ENCODE results near the gene ADAT2.

ADAT2 gene

DNA sequence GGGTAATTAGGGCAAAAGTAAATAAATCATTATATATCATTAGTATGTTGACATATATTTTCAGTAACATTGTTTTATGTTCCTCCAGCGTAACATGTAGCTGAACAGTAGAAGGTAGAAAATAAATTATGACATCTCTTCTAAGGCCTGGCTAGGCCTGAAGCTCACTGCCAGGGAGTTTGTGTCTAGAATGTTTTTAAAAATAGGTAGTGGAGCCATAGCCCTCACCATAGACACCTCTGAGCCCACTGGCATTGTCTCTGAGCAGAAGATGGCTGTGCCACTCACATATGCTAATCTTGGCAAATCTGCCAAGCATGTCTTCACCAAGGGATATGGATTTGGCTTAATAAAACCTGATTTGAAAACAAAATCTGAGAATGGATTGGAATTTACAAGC is 39.7 kb upstream of the ADAT2 start:
- ATAC-seq (ENCODE audit: low read depth) (no peak), DNase-seq (ENCODE audit: low spot score) (no peak)
- TF ChIP-seq CTCF (IDR thresholded peaks at IDR 0.05; ENCODE audit: poor library complexity, severe bottlenecking): no peak

GRCh38 chr6:143486752-143487151 is 36.3 kb upstream of the ADAT2 start:
- H3K27me3 ChIP-seq (ENCODE audit: insufficient read depth, poor library complexity, severe bottlenecking): no peaks in the 10 kb centered on the region
- no peaks in the 10 kb centered on the region for H3K4me1 ChIP-seq (ENCODE audit: insufficient read depth, poor library complexity, severe bottlenecking)
- 0 out of 2 replicates have a peak, but pooled peaks cover 8% of the 10 kb centered on the region for H3K36me3 ChIP-seq (ENCODE audit: low read depth)
- no peak for DNase-seq (ENCODE audit: low spot score)
- peaks cover 4% of the 10 kb centered on the region for H3K9me3 ChIP-seq (ENCODE audit: severe bottlenecking)
- H3K4me3 ChIP-seq (ENCODE audit: severe bottlenecking): no peak overlapping the region
- ATAC-seq (ENCODE audit: low read depth): no peak
- H3K27ac ChIP-seq (ENCODE audit: poor library complexity, severe bottlenecking): no peak overlapping the region
- TF ChIP-seq CTCF (IDR thresholded peaks at IDR 0.05; ENCODE audit: poor library complexity, severe bottlenecking): no peak

More for the DNA sequence above, 39.7 kb upstream of the ADAT2 start:
- H3K27me3 ChIP-seq (ENCODE audit: insufficient read depth, poor library complexity, severe bottlenecking): no peaks in the 10 kb centered on the region
- peaks cover 15% of the 10 kb centered on the region; the same call in 1 of the 2 replicates for H3K36me3 ChIP-seq (ENCODE audit: low read depth)
- no peaks in the 10 kb centered on the region for H3K4me1 ChIP-seq (ENCODE audit: insufficient read depth, poor library complexity, severe bottlenecking)
- no peak overlapping the region for H3K4me3 ChIP-seq (ENCODE audit: severe bottlenecking)
- peaks cover 4% of the 10 kb centered on the region for H3K9me3 ChIP-seq (ENCODE audit: severe bottlenecking)
- H3K27ac ChIP-seq (ENCODE audit: poor library complexity, severe bottlenecking): no peak overlapping the region

- Histone ChIP-seq H3K27ac (ENCODE audit: poor library complexity, severe bottlenecking) (no peak overlapping the region), H3K36me3 (ENCODE audit: low read depth) (0 out of 2 replicates have a peak, but pooled peaks cover 8% of the 10 kb centered on the region), H3K4me3 (ENCODE audit: severe bottlenecking) (no peak overlapping the region), H3K4me1 (ENCODE audit: insufficient read depth, poor library complexity, severe bottlenecking) (no peaks in the 10 kb centered on the region), H3K27me3 (ENCODE audit: insufficient read depth, poor library complexity, severe bottlenecking) (no peaks in the 10 kb centered on the region), H3K9me3 (ENCODE audit: severe bottlenecking) (peaks cover 4% of the 10 kb centered on the region)
- no peak for TF ChIP-seq CTCF (IDR thresholded peaks at IDR 0.05; ENCODE audit: poor library complexity, severe bottlenecking)
- ATAC-seq (ENCODE audit: low read depth) (no peak), DNase-seq (ENCODE audit: low spot score) (no peak)
Observed at GRCh38 chr6:143485967-143486366, 35.5 kb upstream of the ADAT2 start.

DNA sequence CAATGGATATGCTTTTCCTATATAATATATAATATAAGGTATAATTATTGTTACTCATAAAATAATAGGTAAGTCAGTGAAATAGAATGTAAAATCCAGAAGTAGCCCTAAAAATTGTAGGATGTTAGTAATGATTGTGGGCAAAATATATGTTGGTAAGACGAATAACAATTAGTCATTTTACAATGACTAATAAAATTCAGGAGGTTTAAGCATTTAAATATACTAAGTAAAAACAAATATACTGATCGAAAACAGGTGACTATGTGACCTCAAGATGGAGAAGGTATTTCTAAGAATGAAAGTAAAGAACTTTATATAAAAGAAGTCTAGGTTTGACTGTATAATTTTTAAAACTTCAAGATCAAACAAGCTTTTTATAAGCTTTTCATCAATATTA is 32.1 kb upstream of the ADAT2 start:
- Histone ChIP-seq H3K27ac (ENCODE audit: poor library complexity, severe bottlenecking) (no peak overlapping the region), H3K9me3 (ENCODE audit: severe bottlenecking) (no peaks in the 10 kb centered on the region), H3K4me3 (ENCODE audit: severe bottlenecking) (no peak overlapping the region), H3K4me1 (ENCODE audit: insufficient read depth, poor library complexity, severe bottlenecking) (no peaks in the 10 kb centered on the region), H3K27me3 (ENCODE audit: insufficient read depth, poor library complexity, severe bottlenecking) (no peaks in the 10 kb centered on the region), H3K36me3 (ENCODE audit: low read depth) (peaks cover 21% of the 10 kb centered on the region)
- DNase-seq (ENCODE audit: low spot score): no peak
- no peak for TF ChIP-seq CTCF (IDR thresholded peaks at IDR 0.05; ENCODE audit: poor library complexity, severe bottlenecking)
- no peak for ATAC-seq (ENCODE audit: low read depth)

DNA sequence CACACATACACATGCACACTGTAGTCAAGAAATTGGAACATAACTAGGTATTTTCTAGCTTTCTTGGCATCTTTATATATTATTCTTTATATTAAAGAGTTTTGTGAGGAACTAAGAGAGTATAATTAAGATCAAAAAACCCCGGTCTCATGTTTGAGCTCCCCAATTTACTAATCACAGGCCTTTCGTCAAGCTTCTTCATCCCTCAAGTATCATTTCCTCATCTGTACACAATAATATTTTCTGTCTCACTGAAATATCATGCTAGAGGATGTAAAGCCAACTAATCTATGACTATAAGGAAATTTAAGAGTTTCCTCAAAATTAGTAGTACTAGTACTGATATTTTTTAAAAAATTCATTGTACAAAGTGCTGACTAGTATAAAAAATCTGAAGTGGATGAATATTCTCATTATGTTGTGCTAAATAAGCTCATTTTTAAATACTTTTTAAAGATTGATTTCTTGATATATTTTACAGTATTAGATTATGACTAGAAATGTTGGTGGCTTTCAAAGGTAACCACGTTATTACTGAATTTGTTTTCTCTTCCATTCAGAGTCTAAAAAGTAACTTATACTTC is 28.1 kb upstream of the ADAT2 start:
- no peak for TF ChIP-seq CTCF (IDR thresholded peaks at IDR 0.05; ENCODE audit: poor library complexity, severe bottlenecking)
- DNase-seq (ENCODE audit: low spot score) (no peak), ATAC-seq (ENCODE audit: low read depth) (no peak)
- H3K4me1 ChIP-seq (ENCODE audit: insufficient read depth, poor library complexity, severe bottlenecking): no peaks in the 10 kb centered on the region
- H3K27me3 ChIP-seq (ENCODE audit: insufficient read depth, poor library complexity, severe bottlenecking): no peaks in the 10 kb centered on the region
- no peaks in the 10 kb centered on the region for H3K9me3 ChIP-seq (ENCODE audit: severe bottlenecking)
- no peak overlapping the region for H3K4me3 ChIP-seq (ENCODE audit: severe bottlenecking)
- peaks cover 48% of the 10 kb centered on the region for H3K36me3 ChIP-seq (ENCODE audit: low read depth)
- H3K27ac ChIP-seq (ENCODE audit: poor library complexity, severe bottlenecking): no peak overlapping the region

Measured in RWPE2 (cell line).